ENCODE results near the gene BST2. TPM values are rescaled to one million over a fixed set of nuclear protein-coding genes. Genes with fewer than 3 reads are reported as not detected.

BST2 gene
- total RNA-seq, 1 donor from 2014 or later = 44.8 TPM

DNA sequence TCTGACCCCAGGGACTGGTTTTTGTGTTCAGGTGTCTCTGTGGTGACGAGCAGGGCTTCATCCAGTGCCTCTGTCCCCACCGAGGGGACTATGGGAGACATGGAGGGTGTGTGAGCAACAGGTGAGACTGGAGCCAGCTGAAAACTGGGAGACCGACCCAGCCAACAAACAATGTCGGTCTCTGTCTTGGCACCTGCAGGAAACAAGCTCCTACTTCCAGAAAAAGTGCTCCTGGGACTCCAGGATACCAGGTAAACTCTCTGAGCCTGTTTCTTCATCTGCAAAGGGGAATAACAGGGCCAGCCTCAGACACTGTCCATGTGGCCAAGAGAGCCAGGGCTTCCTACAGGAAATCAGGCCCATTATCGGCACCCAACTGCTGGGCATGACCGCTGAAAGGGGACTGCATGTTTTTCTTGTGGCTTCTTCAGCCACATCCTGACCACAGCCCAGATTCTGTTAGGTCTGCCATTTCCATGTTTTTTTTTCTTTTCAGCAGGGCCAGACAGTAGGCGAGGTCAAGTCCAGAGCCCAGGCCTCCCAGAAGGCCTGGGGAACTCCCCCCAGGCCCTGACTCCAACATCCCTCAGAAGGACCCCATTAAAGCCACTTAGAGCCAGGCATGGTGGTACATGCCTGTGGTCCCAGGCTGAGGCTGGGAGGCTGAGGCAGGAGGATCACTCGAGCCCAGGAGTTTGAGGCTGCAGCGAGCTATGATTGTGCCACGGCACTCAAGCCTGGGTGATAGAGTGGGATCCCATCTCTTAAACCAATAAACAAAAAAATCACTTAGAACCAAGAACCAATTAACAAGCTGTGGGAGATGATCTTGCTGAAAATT is 836 bp upstream of the BST2 start:
- H3K27me3 ChIP-seq = no peaks in the 10 kb centered on the region
- TF ChIP-seq EZH2phosphoT487 (IDR thresholded peaks at IDR 0.05) (no peak), EZH2 (IDR thresholded peaks at IDR 0.05) (no peak), CTCF (IDR thresholded peaks at IDR 0.05) (no peak)
- H3K4me2 ChIP-seq = no peak overlapping the region
- H3K4me1 Mint-ChIP-seq = peaks cover 40% of the 10 kb centered on the region
- H3K4me1 ChIP-seq = peaks cover 19% of the 10 kb centered on the region
- H3K9ac ChIP-seq = no peak overlapping the region
- DNase-seq (ENCODE audit: low spot score) = no peak
- no peaks in the 10 kb centered on the region for H3K9me3 Mint-ChIP-seq
- no peak overlapping the region for H2AFZ ChIP-seq (replicated peaks)
- no peak overlapping the region for H3K4me3 ChIP-seq
- H3K36me3 Mint-ChIP-seq = no peaks in the 10 kb centered on the region
- peaks cover 5% of the 10 kb centered on the region for H3K27me3 Mint-ChIP-seq (ENCODE audit: insufficient read depth, low read depth)
- H3F3A ChIP-seq (ENCODE audit: low read depth) = peaks cover 43% of the 10 kb centered on the region
- peaks cover 7% of the 10 kb centered on the region for H4K20me1 ChIP-seq (ENCODE audit: low read depth)
- H3K79me2 ChIP-seq (ENCODE audit: low read depth) = peaks cover 15% of the 10 kb centered on the region
- H3K27ac Mint-ChIP-seq = no peak overlapping the region
- H3K36me3 ChIP-seq = no peaks in the 10 kb centered on the region
- no peaks in the 10 kb centered on the region for H3K9me3 ChIP-seq (ENCODE audit: low read depth)
- peak overlapping the region; percentile 77 for H3K4me3 Mint-ChIP-seq
- H3K27ac ChIP-seq = peak overlapping the region; percentile 40

DNA sequence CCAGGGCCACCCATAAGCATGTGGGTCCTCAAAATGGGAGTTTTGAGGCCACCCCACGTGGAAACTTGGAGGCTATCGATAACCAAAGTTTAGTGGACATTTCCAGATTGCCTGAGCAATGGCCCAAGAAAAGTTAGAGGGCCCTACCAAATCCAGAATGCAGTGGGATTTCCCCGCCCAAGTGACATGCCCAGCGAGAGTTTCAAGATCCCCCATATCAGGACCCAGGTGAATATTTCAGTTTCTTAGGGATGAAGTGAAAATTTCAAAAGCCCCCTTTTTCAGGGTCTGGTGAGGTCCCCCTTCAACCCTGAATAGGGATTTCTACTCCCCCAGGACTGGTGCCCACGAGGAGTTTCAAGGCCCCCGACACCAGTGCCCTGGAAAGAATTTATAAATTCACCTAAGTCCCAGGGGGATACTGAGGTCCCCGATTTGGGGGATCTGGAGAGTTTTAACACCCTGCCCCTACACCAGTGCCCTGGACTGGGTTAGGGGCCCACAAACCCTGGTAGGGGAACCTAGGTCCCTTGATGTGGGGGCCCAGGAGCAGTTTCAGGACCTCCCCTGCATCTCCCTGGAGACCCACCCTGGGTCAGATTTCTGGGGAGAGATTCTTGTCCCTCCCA is 695 bp downstream of the BST2 start:
- no peak for DNase-seq (ENCODE audit: low spot score)
- Histone ChIP-seq H3K4me2 (peak overlapping the region; percentile 90), H2AFZ (replicated peaks) (no peak overlapping the region), H3F3A (ENCODE audit: low read depth) (peaks cover 43% of the 10 kb centered on the region), H3K36me3 (no peaks in the 10 kb centered on the region), H3K27me3 (no peaks in the 10 kb centered on the region), H4K20me1 (ENCODE audit: low read depth) (peaks cover 7% of the 10 kb centered on the region), H3K4me3 (peak overlapping the region; percentile 61), H3K9me3 (ENCODE audit: low read depth) (no peaks in the 10 kb centered on the region), H3K27ac (peak overlapping the region; percentile 89), H3K9ac (no peak overlapping the region), H3K79me2 (ENCODE audit: low read depth) (peaks cover 15% of the 10 kb centered on the region), H3K4me1 (peaks cover 19% of the 10 kb centered on the region)
- Mint-ChIP-seq H3K4me1 (peaks cover 40% of the 10 kb centered on the region), H3K36me3 (no peaks in the 10 kb centered on the region), H3K27me3 (ENCODE audit: insufficient read depth, low read depth) (peaks cover 5% of the 10 kb centered on the region), H3K4me3 (peak overlapping the region; percentile 86), H3K27ac (peak overlapping the region; percentile 29), H3K9me3 (no peaks in the 10 kb centered on the region)
- TF ChIP-seq EZH2phosphoT487 (IDR thresholded peaks at IDR 0.05) = no peak
- no peak for TF ChIP-seq CTCF (IDR thresholded peaks at IDR 0.05)
- TF ChIP-seq EZH2 (IDR thresholded peaks at IDR 0.05) = no peak

DNA sequence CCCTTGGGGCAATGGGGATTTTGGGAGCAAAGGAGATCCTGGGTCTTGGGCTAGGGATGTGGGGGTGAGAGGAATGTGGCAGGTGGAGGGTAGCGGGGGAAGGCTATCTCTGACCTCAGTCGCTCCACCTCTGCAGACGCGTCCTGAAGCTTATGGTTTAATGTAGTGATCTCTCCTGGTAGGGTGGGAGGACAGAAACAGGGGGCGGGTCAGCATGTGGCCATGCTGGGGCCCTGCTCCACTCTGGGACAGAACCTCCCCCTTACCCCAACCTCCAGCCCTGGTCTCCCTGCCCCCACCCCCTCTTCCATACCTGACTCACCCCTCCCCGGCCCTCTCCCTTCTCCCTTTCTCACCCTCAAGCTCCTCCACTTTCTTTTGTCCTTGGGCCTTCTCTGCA is 1.4 kb downstream of the BST2 start:
- Histone ChIP-seq H3K9ac (peak overlapping the region; percentile 43), H3K4me1 (peaks cover 19% of the 10 kb centered on the region), H3K36me3 (no peaks in the 10 kb centered on the region), H3K4me2 (peak overlapping the region; percentile 90), H2AFZ (replicated peaks) (no peak overlapping the region), H3K4me3 (peak overlapping the region; percentile 61), H3K9me3 (ENCODE audit: low read depth) (no peaks in the 10 kb centered on the region), H3K79me2 (ENCODE audit: low read depth) (peaks cover 15% of the 10 kb centered on the region), H4K20me1 (ENCODE audit: low read depth) (peaks cover 7% of the 10 kb centered on the region), H3K27me3 (no peaks in the 10 kb centered on the region), H3K27ac (peak overlapping the region; percentile 89), H3F3A (ENCODE audit: low read depth) (peaks cover 43% of the 10 kb centered on the region)
- no peak for DNase-seq (ENCODE audit: low spot score)
- TF ChIP-seq CTCF (IDR thresholded peaks at IDR 0.05) = no peak
- TF ChIP-seq EZH2 (IDR thresholded peaks at IDR 0.05) = no peak
- no peak for TF ChIP-seq EZH2phosphoT487 (IDR thresholded peaks at IDR 0.05)
- Mint-ChIP-seq H3K27ac (no peak overlapping the region), H3K4me1 (peaks cover 40% of the 10 kb centered on the region), H3K9me3 (no peaks in the 10 kb centered on the region), H3K36me3 (no peaks in the 10 kb centered on the region), H3K4me3 (peak overlapping the region; percentile 86), H3K27me3 (ENCODE audit: insufficient read depth, low read depth) (peaks cover 3% of the 10 kb centered on the region)

Measured in neural progenitor cell (in vitro differentiated cells).